ENCODE data around the gene KDM1A.

Gene KDM1A

DNA sequence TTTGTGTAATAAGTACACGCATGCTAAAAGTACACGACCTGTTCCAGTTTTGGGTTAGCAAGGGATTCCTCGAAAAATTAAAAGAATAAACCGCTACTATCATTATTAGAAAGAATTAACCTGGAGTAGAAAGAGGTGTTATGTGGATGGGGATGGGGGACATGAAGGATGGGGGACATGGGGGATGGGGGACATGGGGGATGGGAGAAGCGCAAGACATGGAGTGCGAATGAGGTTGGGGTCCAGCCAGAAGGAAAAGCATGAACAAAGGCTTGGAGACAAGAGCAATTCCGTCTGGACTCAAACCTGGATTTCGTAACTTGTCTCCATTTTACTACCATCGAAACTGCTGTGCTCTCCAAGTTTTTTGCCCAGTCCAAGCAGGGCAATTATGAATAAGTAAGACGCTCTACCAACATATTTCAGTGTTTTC is 591 bp upstream of the KDM1A start:
- DNase-seq = peak in 1 of 2 experiments; percentile 42

DNA sequence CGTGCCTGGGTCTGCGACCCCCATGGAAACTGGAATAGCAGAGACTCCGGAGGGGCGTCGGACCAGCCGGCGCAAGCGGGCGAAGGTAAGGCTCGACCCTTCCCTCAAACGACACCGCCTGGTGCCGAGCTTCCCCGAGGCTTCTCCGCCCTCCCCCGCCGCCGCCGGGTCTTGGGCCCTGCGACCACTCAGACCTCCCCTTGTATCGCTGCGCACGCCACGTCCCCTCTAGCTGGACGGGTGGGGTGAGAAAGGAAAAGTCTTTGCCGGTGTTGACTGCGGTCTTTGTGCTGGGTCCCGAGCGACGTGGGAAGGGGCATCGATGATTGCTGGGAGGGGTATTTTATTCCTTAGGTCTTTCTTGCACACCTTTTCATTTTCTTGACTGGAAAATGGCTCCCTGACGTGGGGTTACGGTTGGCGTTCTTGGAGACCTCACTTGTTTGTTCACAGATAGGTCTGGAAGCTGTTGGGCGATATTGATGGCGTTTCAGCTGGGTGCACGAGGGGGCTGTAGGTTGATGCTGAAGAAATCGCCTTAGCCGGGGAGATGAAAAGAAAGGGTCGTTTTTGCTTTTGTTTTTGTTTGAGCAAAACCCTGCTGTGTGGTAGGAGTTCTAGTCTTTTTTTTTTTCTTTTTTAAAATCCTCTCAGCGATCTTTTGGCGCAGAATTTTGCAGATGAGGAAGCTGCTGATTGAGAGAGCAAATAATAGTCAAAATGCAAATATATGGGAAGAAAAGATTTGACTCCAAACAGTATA is 776 bp downstream of the KDM1A start:
- no peak for DNase-seq

DNA sequence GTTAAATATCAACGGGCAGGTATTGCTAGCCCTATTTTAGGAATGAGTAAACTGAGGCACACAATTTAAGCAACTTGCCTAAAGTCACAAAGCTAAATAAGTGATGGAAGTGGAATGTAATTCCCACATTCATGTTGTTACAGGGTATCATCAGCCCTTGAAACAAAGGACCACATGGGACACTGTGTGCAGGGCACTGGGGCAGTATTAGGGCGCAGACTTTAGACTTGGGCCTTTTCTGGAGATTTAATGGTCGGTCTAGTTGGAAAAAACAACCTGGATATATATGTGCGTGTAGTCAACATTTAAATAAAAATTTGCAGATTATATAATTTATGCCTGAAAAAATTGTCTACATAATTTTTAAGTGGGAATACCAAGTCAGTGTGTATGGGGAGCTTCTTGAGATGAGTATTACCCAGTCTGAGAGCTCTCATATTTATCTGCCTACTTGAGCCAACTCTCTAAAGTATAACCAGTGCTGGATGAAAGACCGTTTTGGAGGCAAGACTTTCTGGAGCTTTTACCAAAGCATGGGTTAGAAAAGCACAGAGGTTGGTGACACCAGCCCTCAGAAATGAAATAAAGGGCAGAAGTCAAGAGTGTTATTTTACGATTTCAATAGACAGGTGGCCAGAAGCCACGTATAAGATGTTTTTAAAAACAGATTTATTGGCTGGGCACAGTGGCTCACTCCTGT is 1.6 kb downstream of the KDM1A start:
- no peak for DNase-seq

DNA sequence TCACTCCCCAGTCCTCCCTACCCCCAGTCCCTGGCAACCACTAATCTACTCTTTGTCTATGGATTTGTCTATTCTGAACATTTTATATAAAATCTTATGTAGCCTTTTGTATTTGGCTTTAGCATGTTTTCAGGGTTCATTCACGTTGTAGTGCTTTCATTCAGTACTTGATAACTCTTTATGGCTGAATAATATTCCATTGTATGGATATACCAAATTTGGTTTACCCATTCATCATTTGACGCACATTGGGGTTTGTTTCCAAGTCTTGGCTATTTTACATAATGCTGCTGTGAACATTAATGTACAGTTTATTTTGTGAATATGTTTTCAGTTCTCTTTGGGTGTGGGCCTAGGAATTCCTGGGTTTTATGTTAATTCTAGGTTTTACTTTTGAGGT is 2.6 kb downstream of the KDM1A start:
- DNase-seq = no peak

DNA sequence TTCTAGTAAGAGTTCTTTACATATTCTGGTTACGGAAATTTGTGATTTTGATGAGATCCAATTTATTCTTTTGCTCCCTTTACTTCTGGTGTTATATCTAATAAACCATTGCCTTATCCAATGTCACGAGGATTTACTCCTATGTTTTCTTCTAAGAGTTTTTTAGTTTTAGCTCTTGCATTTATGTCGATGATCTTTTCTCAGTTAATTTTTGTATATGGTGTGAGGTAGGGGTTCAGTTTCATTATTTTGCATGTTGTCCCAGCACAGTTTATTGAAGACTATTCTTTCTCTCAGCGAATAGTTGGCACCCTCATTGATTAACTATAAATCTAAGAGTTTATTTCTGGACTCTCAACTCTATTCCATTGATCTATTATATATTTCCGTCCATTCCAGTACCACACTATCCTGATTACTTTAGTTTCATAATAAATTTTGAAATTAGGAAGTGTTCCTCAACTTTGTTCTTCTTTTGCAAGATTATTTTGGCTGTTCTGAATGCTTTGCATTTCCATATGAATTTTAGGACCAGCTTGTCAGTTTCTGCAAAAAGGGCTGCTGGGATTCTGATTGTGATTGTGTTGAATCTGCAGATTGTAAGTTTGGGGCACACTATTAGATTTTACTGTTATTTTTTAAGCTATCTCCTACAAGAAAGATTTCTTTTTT is 4.0 kb downstream of the KDM1A start:
- no peak for DNase-seq

DNA sequence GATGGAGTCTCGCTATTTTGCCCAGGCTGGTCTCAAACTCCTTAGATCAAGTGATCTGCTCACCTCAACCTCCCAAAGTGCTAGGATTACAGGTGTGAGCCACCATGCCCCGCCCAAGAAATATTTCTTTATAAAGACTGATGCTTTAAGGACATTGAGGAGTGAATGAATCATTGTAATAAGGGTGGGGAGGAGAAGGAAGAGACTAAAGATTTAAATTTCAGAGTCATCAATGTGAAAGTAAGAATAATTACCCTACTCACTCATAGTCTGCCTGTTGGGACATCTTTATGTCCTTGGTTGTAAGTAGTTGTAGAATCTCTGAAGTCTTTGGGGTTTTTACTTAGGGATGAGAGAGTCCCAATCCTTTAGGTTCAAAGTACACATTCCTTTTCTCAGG is 7.3 kb downstream of the KDM1A start:
- DNase-seq = no peak

DNA sequence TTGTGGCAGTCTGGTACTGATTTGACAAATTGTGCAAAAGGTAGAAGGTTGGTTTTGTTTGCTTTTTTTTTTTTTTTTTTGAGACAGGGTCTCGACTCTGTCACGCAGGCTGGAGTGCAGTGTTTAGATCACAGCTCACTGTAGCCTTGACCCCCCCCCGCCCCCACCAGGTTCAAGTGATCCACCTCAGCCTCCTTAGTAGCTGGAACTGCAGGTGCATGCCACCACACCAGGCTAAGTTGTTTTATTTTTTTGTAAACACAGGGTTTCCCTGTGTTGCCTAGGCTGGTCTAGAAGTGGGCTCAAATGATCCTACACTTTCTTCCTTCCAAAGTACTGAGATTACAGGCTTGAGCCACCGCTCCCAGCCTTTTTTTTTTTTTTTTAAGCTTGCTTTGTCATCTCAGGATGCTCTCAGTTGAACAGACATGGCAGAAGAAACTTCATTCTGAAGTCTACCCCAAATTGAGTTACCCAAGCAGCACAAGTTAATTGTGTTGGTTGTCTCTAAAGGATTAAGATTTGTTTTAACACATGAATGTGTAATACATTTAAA is 8.2 kb downstream of the KDM1A start:
- no peak for DNase-seq

DNA sequence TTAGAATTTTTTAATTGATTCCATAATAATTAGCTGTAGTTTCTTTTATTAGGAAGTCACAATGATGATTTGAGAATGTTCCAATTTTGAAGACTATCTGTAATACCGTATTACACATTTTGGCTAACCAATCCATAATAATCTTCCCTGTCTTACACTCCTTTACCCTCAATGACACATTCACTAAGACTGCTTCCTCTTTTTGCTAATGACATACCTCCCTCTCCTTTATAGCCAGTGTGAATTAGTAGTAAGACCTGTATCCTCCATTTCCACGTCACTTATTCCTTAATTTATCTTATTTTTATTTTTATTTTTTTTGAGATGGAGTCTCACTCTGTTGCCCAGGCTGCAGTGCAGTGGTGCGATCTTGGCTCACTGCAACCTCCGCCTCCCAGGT is 10.1 kb downstream of the KDM1A start:
- DNase-seq = peak; percentile 68 to 70

DNA sequence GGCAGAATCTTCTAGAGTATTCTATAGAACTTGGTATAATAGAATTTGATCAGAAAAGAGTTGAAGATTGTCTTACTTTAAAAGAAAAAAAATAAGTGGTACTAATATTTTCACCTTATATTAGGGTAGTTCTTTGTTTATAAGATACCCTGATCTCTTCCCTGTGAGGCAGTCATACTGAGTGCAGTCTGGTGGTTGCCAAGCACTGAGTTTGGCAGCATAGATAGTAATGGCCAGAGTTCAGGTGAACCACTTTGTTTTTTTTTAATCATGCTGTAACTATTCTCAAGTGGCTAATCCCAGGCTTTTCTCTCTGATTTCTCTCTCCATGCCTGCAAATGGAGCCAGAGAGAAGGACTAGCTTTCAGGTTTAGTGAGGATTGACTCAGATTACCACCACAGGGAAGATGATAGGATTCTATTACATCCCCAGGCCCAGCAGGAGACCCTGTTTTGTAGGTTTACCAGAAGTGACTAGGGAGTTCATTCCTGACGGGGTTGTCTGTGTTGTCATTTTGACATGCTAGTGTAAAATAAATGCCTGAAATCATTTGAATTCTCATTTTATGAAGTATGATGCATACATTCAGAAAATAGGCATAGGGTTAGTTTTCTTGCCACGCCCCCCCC is 16.7 kb downstream of the KDM1A start:
- no peak for DNase-seq

DNA sequence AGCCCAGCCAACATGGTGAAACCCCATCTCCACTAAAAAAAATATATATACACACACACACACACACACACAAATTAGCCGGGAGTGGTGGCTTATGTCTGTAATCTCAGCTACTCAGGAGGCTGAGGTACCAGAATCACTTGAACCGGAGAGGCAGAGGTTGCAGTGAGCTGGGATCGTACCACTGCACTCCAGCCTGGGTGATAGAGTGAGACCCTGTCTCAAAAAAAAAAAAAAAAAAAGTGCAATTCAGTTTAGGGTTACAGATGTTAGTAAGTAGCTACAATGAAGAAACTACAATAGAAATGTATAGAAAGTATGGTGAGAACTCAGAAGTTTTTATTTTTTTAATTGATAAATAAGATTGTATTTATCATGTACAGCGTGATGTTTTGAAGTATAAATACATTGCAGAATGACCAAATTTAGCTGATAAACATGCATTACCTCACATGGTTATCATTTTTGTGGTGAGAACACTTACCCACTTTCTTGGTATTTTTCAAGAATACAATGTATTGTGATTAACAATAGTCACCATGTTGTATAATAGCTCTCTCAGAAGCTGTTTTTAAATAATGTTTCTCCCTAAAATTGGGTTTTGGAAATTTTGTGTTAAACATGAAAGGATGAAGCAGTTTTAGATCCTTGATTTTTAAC is 17.9 kb downstream of the KDM1A start:
- no peak for DNase-seq

DNA sequence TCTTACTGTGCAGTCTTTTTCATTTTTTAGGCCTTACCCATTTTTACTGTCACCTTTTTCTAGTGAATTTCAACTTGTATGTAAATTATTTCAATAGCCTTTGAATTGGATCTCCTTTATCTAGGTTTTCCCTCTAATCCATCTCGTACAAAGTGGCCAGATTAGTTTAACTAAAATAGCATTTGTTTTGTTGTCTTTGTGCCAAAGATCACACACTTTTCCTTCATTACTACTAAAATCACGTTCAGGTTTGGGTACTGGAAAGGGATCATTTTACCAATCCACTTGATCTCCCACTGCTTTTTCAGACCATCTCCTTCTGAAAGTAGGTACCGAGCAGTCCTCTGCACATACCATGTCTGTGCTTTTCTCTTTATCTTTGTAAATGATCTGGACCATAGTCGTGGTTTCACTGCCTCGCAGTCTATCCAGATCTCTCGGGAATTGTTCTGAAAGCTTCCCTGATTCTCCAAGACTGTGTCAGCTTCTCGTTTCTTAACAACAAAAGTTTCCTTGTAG is 20.1 kb downstream of the KDM1A start:
- DNase-seq = no peak

DNA sequence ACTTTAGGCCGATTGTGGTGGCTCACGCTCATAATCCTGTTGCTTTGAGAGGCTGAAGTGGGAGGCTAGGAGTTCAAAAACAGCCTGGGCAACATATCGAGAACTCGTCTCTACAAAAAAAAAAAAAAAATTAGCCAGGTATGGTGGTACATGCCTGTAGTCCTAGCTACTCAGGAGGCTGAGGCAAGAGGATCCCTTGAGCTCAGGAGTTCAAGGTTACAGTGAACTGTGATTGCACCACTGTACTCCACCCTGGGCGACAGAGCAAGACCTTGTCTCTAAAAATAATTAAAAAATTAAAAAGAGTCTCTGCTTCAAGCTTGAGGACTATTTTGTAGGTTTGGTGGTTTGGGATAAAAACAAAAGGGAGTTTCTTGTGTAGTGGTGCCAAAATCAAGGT is 21.2 kb downstream of the KDM1A start:
- DNase-seq = no peak

DNA sequence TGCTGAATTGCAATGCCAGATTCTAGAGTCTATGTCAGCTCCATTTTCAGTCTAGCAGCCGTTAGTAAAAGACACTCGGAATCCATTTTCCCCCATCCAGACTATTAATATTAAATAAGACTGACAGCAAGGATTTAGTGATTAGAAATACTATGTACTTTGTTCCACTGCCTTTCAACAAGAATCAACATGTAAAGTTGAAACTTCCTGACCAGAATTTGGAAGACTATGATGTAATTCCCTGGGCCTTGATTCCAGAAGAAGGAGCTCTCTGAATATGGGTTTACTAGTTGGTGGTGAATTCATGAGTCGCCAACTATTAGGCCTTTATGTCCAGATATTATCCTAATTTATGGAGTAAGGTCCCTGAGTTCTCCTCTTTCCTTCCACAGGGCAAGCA is 24.8 kb downstream of the KDM1A start:
- DNase-seq = no peak

DNA sequence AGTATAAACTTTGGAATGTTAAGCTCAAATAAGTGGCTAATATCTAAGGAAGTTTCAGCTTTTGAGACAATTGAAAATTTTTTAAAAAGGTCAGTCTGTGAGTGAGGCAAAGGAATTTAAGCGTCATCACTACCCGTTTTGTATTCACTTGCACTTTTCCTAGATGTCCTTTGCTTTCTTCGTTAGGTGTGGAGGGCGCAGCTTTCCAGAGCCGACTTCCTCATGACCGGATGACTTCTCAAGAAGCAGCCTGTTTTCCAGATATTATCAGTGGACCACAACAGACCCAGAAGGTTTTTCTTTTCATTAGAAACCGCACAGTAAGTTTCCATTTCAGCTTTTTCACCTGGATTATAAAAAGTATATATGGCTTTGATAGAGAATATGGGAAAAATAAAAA is 30.9 kb downstream of the KDM1A start:
- no peak for DNase-seq

DNA sequence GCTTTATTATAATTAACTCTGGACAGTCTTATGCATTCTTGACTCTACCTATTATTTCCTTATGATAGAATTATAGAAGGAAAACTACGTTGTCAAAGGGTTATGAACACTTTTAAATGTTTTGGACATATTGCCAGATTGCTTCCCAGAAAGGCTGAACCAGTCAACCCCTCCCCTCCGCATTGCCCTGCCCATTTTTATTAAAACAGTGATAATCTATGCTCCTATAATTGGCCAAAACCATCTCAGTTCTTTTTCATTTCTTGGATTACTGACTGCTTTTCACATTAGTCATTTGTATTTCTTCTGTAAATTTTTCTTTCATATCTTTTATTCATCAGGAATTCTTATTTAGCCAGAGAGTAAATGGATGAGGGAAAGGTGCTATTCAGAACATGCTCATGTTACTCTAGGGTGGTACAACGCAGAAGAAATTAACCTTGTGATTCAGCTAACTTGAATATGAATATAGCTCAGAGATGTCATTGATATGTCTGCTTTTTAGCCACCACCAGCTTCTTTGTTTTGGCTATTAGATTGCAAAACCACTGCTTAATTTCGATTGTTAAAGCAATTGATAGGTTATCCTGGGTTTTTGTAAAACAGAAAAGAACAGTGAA is 32.1 kb downstream of the KDM1A start:
- no peak for DNase-seq

DNA sequence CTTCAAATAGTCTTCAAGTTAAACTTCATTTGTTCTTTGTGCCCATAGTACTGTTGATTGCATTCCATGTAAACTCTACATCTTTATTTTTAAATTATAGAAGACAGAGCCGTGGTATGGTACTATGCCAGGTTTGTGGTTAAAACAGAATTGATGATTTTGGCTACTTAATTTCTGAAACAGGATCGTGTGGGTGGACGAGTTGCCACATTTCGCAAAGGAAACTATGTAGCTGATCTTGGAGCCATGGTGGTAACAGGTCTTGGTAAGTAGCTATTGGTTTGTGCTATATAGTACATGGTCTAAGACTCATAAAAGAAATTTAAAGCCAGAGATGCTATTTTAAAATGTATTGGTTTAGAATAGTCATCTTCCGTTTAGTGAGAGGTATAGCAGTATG is 38.0 kb downstream of the KDM1A start:
- no peak for DNase-seq

DNA sequence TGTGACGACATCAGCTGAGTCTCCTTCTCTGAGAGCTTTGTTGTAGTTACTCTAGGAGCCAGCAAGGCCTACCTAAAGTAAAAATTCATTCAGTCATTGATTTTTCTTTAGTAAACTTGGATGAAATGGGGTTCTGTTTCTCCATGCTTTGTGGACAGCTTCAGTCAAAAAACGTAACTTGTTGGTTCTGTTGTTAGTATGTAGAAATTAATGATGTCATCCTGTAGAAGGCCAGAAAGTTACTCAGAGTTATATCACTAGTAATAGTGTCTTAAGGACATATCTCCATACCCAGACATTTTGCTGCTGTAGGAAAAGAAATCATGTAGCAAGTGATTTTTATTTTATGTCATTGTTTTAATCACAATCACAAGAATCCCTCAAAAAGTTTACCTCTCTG is 43.0 kb downstream of the KDM1A start:
- DNase-seq = no peak

DNA sequence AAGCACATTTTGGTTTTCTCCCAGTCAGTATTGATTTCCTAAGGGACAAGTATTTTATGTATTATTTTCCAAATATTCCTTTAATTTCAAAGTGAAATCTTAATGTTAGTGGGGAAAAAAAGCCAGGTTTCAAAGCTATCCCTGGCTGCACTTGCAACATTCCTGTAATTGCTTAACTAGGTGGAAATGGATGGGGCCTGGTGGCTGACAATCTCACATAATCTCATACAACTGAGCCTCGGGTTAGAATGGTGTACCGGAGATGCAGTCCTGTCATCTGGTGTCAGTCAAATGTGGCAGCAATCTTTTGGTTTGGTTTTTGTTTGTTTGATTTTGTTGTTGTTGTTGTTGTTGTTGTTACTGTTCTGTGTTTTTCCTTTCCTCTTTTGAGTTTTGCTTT is 46.1 kb downstream of the KDM1A start:
- no peak for DNase-seq

DNA sequence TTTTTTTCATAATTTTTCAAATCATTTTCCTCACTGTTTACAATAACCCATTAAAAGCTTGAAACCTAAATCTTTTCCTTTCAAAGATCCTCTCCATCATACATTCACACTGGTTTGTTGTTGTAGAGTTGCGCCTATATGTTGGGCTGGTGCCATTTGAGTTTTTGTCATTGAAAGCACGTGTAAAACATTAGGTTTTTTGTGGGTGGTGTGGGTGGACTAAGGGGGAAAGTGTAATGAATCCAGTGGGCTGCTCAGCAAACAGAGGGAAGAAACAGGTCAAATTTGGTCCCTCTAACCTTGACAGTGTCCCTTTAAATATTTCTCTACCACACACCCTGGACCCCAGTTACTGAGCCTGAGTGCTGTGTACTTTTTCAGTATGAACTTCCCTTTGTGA is 46.8 kb downstream of the KDM1A start:
- DNase-seq = no peak

DNA sequence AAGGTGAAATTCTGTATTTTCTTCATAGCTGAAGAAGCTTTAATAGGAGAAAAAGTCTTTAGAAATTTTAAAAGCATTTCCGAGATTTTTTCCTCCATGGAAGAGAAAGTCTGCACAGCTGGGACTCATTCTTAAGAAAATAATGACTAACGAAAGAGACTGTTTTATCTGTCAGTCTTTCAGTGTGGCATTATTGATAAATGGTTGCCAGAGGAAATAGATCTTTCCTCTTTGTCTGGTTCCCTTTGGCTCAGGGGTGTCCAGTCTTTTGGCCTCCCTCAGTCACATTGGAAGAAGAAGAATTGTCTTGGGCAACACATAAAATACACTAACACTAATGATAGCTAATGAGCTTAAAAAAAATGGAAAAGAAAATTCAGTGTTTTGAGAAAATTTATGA is 49.9 kb downstream of the KDM1A start:
- DNase-seq = no peak

DNA sequence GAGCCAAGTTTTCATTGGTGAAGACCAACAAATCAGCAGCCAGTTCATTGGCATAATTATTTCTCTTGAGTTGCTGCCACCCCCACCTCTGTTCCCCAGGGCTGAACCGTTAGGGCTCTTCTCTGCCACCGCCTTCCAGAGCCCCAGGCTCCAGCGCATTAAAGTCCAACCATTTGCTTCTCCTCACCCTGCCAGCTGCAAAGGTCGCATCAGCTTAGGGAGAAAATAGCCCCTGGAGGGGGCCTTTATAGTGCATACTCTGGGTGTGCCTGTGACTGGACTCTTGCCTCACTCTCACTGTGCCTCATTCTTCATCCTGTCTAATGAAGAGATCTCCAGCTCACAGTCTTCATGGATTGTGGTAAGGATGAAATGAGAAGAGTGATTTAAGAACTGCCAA is 50.4 kb downstream of the KDM1A start:
- no peak for DNase-seq

DNA sequence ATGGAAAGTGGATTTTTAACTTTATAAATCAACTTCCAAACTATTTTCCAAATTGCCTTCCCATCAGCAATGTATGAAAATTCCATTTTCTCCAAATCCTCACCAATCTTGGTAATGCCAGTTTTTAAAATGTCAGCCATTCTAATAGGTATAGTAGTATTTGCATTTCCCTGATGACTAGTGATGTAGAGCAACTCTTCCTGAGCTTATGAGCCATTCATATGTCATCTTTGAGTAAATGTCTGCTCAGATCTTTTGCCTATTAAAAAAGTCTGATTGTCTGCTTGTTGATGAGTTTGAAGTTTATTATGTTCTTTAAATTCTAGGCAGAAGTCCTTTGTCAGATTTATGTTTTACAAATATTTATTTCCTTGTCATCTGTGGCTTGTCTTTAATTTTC is 54.7 kb downstream of the KDM1A start:
- no peak for DNase-seq
